ENCODE measurements around the gene SGPP2. TPM values are rescaled to one million over a fixed set of nuclear protein-coding genes. Genes with fewer than 3 reads are reported as not detected.

SGPP2 gene
- total and polyA plus RNA-seq, 4 donors: 3.9 to 39.5 (median 23.0) TPM

GRCh38 chr2:222492683-222493082, 68.3 kb downstream of the SGPP2 start:
- TF ChIP-seq CTCF (IDR thresholded peaks at IDR 0.05; ENCODE audit: control extremely low read depth, extremely low read depth): no peak
- Histone ChIP-seq H3K9me3 (ENCODE audit: control insufficient read depth in 4 of 4, insufficient read depth in 3 of 4, low read length in 3 of 4) (peaks cover 0 to 3% (median 0%) of the 10 kb centered on the region in 4 donors), H3K4me3 (no peak overlapping the region), H3K27ac (ENCODE audit: low read depth in 1 of 2, low read length in 1 of 2) (no peak overlapping the region), H3K9ac (ENCODE audit: insufficient read depth in 1 of 2, low read length in 2 of 2) (no peak overlapping the region), H3K27me3 (ENCODE audit: control insufficient read depth in 3 of 3, insufficient read depth in 3 of 3, low read length in 2 of 3) (no peaks in the 10 kb centered on the region), H3K36me3 (ENCODE audit: control insufficient read depth in 4 of 4, insufficient read depth in 4 of 4, low read length in 4 of 4) (no peaks in the 10 kb centered on the region), H3K4me1 (ENCODE audit: control insufficient read depth in 5 of 5, insufficient read depth in 5 of 5, low read length in 5 of 5) (peaks cover 0 to 18% (median 2%) of the 10 kb centered on the region in 5 donors)
- DNase-seq (no peak), ATAC-seq (ENCODE audit: insufficient read depth, low FRiP score) (no peak)

GRCh38 chr2:222494104-222494739, 69.9 kb downstream of the SGPP2 start:
- H3K27me3 ChIP-seq (ENCODE audit: control insufficient read depth in 3 of 3, insufficient read depth in 3 of 3, low read length in 2 of 3): no peaks in the 10 kb centered on the region
- no peaks in the 10 kb centered on the region for H3K36me3 ChIP-seq (ENCODE audit: control insufficient read depth in 4 of 4, insufficient read depth in 4 of 4, low read length in 4 of 4)
- no peak overlapping the region for H3K27ac ChIP-seq (ENCODE audit: low read depth in 1 of 2, low read length in 1 of 2)
- DNase-seq: peak; percentile 15 to 91 (median 87)
- TF ChIP-seq CTCF (IDR thresholded peaks at IDR 0.05; ENCODE audit: control extremely low read depth, extremely low read depth): no peak
- no peak overlapping the region for H3K4me3 ChIP-seq
- WGBS, 2 donors: 78 to 82% methylated on average over 11 of the region's 11 CpGs
- H3K9ac ChIP-seq (ENCODE audit: insufficient read depth in 1 of 2, low read length in 2 of 2): no peak overlapping the region
- peaks cover 0 to 3% (median 0%) of the 10 kb centered on the region in 4 donors for H3K9me3 ChIP-seq (ENCODE audit: control insufficient read depth in 4 of 4, insufficient read depth in 3 of 4, low read length in 3 of 4)
- H3K4me1 ChIP-seq (ENCODE audit: control insufficient read depth in 5 of 5, insufficient read depth in 5 of 5, low read length in 5 of 5): peaks cover 0 to 18% (median 2%) of the 10 kb centered on the region in 5 donors
- peak; percentile 32 for ATAC-seq (ENCODE audit: insufficient read depth, low FRiP score)

GRCh38 chr2:222495388-222495787, 71.0 kb downstream of the SGPP2 start:
- Histone ChIP-seq H3K4me3 (no peak overlapping the region), H3K36me3 (ENCODE audit: control insufficient read depth in 4 of 4, insufficient read depth in 4 of 4, low read length in 4 of 4) (no peaks in the 10 kb centered on the region), H3K9me3 (ENCODE audit: control insufficient read depth in 4 of 4, insufficient read depth in 3 of 4, low read length in 3 of 4) (peaks cover 0 to 3% (median 0%) of the 10 kb centered on the region in 4 donors), H3K27ac (ENCODE audit: low read depth in 1 of 2, low read length in 1 of 2) (no peak overlapping the region), H3K27me3 (ENCODE audit: control insufficient read depth in 3 of 3, insufficient read depth in 3 of 3, low read length in 2 of 3) (no peaks in the 10 kb centered on the region), H3K9ac (ENCODE audit: insufficient read depth in 1 of 2, low read length in 2 of 2) (no peak overlapping the region), H3K4me1 (ENCODE audit: control insufficient read depth in 5 of 5, insufficient read depth in 5 of 5, low read length in 5 of 5) (peaks cover 0 to 18% (median 2%) of the 10 kb centered on the region in 5 donors)
- DNase-seq: no peak
- no peak for ATAC-seq (ENCODE audit: insufficient read depth, low FRiP score)
- TF ChIP-seq CTCF (IDR thresholded peaks at IDR 0.05; ENCODE audit: control extremely low read depth, extremely low read depth): no peak
- 75 to 86% methylated on average over 1 of the region's 1 CpG for WGBS, 2 donors

GRCh38 chr2:222499226-222499625, 74.9 kb downstream of the SGPP2 start:
- 64 to 79% methylated on average over 3 of the region's 3 CpGs for WGBS, 2 donors
- H3K4me3 ChIP-seq: no peak overlapping the region
- H3K4me1 ChIP-seq (ENCODE audit: control insufficient read depth in 5 of 5, insufficient read depth in 5 of 5, low read length in 5 of 5): peaks cover 0 to 6% (median 0%) of the 10 kb centered on the region in 5 donors
- TF ChIP-seq CTCF (IDR thresholded peaks at IDR 0.05; ENCODE audit: control extremely low read depth, extremely low read depth): no peak
- H3K27ac ChIP-seq (ENCODE audit: low read depth in 1 of 2, low read length in 1 of 2): no peak overlapping the region
- no peak overlapping the region for H3K9ac ChIP-seq (ENCODE audit: insufficient read depth in 1 of 2, low read length in 2 of 2)
- H3K27me3 ChIP-seq (ENCODE audit: control insufficient read depth in 3 of 3, insufficient read depth in 3 of 3, low read length in 2 of 3): no peaks in the 10 kb centered on the region
- H3K9me3 ChIP-seq (ENCODE audit: control insufficient read depth in 4 of 4, insufficient read depth in 3 of 4, low read length in 3 of 4): peaks cover 0 to 2% (median 0%) of the 10 kb centered on the region in 4 donors
- ATAC-seq (ENCODE audit: insufficient read depth, low FRiP score): no peak
- H3K36me3 ChIP-seq (ENCODE audit: control insufficient read depth in 4 of 4, insufficient read depth in 4 of 4, low read length in 4 of 4): no peaks in the 10 kb centered on the region
- DNase-seq: no peak

Measured in lung (tissue), 12 donors.